ENCODE results near the gene KCTD19. TPM values are rescaled to one million over a fixed set of nuclear protein-coding genes. Genes with fewer than 3 reads are reported as not detected.

KCTD19 gene
- total and polyA plus RNA-seq, 8 donors: 0.73 to 13.1 (median 7.7) TPM; not detected in 1

DNA sequence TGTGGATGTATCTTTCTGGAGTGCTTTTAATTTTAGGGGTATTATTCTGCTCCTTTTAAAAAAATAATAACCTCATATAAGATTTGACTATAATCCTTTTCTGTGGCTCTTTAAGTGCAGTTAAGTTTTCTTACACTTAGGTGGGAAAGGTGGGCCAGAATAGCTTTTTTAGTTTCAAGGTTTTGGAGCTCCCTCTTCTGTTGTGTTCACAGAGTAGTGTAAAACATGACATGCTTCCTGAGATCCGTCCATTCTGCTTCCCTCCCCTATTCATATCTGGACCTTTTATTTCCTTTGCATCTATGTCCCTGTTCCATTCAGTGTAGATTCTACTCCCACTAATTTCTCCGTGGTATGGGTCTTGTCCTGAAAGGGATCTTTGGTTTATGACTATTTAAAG, 12.9 kb upstream of the KCTD19 start:
- intact Hi-C loops (cut with DNase I): no loop called here
- Histone ChIP-seq H3K27me3 (no peaks in the 10 kb centered on the region), H3K4me3 (no peak overlapping the region), H3K9me3 (peaks cover 0 to 10% of the 10 kb centered on the region in 2 donors), H3K36me3 (no peaks in the 10 kb centered on the region), H3K27ac (no peak overlapping the region), H3K4me1 (no peaks in the 10 kb centered on the region)
- ATAC-seq (no peak), DNase-seq (no peak)
- TF ChIP-seq, protein P1, sequence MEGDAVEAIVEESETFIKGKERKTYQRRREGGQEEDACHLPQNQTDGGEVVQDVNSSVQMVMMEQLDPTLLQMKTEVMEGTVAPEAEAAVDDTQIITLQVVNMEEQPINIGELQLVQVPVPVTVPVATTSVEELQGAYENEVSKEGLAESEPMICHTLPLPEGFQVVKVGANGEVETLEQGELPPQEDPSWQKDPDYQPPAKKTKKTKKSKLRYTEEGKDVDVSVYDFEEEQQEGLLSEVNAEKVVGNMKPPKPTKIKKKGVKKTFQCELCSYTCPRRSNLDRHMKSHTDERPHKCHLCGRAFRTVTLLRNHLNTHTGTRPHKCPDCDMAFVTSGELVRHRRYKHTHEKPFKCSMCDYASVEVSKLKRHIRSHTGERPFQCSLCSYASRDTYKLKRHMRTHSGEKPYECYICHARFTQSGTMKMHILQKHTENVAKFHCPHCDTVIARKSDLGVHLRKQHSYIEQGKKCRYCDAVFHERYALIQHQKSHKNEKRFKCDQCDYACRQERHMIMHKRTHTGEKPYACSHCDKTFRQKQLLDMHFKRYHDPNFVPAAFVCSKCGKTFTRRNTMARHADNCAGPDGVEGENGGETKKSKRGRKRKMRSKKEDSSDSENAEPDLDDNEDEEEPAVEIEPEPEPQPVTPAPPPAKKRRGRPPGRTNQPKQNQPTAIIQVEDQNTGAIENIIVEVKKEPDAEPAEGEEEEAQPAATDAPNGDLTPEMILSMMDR (IDR thresholded peaks at IDR 0.05): no peak

DNA sequence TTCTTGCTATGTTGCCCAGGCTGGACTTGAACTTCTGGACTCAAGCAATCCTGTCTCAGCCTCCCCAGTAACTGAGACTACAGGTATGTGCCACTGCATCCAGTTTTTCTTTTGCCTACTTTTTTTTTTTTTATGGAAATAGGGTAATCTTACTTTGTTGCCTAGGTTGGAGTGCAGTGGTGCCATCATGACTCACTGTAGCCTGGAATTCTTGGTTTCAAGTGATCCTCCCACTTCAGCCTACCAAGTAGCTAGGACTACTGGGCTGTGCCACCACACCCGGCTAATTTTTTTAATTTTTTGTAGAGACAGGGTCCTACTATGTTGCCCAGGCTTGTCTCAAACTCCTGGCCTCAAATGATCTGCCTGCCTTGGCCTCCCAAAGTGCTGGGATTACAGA, 10.1 kb upstream of the KCTD19 start:
- no peak for DNase-seq
- H3K4me1 ChIP-seq: no peaks in the 10 kb centered on the region
- no peaks in the 10 kb centered on the region for H3K36me3 ChIP-seq
- ATAC-seq: peak; percentile 27
- intact Hi-C loops (cut with DNase I): no loop called here
- peaks cover 0 to 11% of the 10 kb centered on the region in 2 donors for H3K9me3 ChIP-seq
- TF ChIP-seq, protein P1 (IDR thresholded peaks at IDR 0.05): no peak
- H3K27me3 ChIP-seq: no peaks in the 10 kb centered on the region
- H3K27ac ChIP-seq: no peak overlapping the region
- no peak overlapping the region for H3K4me3 ChIP-seq

DNA sequence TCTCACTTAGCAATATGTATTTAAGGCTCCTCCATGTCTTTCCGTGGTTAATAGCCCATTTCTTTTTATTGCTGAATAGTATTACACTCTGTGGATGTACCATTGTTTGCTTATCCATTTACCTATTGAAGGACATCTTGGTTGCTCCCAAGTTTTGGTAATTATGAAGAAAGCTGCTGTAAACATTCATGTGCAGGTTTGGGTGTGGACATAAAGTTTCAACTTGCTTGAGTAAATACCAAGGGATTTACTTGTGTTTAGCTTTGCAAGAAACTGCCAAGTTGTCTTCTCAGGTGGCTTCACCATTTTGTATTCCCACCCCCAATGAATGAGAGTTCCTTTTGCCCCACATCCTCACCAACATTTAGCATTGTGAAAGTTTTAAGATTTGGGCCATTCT, 9.6 kb upstream of the KCTD19 start:
- Histone ChIP-seq H3K27me3 (no peaks in the 10 kb centered on the region), H3K4me1 (no peaks in the 10 kb centered on the region), H3K9me3 (peaks cover 0 to 11% of the 10 kb centered on the region in 2 donors), H3K36me3 (no peaks in the 10 kb centered on the region), H3K4me3 (no peak overlapping the region), H3K27ac (no peak overlapping the region)
- DNase-seq (no peak), ATAC-seq (no peak)
- intact Hi-C loops (cut with DNase I): no loop called here
- TF ChIP-seq, protein P1 (IDR thresholded peaks at IDR 0.05): no peak

DNA sequence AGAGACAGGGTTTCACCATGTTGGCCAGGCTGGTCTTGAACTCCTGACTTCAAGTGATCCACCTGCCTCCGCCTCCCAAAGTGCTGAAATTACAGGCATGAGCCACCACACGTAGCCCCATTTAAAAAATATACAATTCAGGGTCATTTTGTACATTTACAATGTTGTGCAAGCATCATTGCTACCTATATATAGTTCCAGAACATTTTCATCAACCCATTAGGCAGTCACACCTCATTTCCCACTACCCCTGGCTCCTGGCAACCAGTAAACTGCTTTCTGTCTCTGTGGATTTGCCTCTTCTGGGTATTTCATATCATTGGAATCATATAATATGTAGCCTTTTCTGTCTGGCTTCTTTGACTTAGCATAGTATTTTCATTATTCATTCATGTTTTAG, 6.8 kb upstream of the KCTD19 start:
- DNase-seq (no peak), ATAC-seq (no peak)
- H3K4me3 ChIP-seq: no peak overlapping the region
- H3K27me3 ChIP-seq: no peaks in the 10 kb centered on the region
- intact Hi-C loops (cut with DNase I): no loop called here
- H3K27ac ChIP-seq: no peak overlapping the region
- no peaks in the 10 kb centered on the region for H3K4me1 ChIP-seq
- peaks cover 0 to 11% of the 10 kb centered on the region in 2 donors for H3K9me3 ChIP-seq
- TF ChIP-seq, protein P1 (IDR thresholded peaks at IDR 0.05): no peak
- no peaks in the 10 kb centered on the region for H3K36me3 ChIP-seq

DNA sequence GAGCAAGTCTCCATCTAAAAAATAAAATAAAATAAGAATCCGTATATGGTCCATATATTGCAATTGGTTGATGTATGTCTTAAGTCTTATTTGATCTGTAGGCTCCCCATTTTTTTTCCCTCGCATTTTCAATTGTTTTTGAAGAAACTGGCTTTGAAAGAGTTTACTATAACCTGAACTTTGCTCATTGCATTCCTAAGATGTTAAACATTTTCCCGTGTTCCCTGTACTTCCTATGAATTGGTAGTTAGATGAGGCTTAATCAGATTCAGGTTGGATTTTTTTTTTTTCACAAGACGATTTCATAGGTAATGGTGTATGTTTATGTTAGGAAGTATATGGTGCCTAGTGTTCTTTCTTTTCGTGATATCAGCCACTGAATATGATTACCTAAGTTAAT, 3.4 kb upstream of the KCTD19 start:
- intact Hi-C loops (cut with DNase I): no loop called here
- H3K4me1 ChIP-seq: peaks cover 9 to 25% of the 10 kb centered on the region in 2 donors
- peaks cover 0 to 3% of the 10 kb centered on the region in 2 donors for H3K9me3 ChIP-seq
- peaks cover 0 to 25% of the 10 kb centered on the region in 2 donors for H3K27me3 ChIP-seq
- TF ChIP-seq, protein P1 (IDR thresholded peaks at IDR 0.05): no peak
- no peak overlapping the region for H3K27ac ChIP-seq
- H3K36me3 ChIP-seq: no peaks in the 10 kb centered on the region
- no peak for ATAC-seq
- no peak for DNase-seq
- H3K4me3 ChIP-seq: no peak overlapping the region

Measured in left lung (tissue), 10 donors.